LNCaP clone FGC (cell line): Measurements from ENCODE around the gene EARS2.

Source experiments
- DNase-seq: peaks from one replicate; pipeline ENCODE4 v3.0.0-alpha.2; 2011; ENCODE audit warnings: low read depth
- H3K4me3 ChIP-seq: 2 replicates; pipeline ENCODE4 v1.5.1; 2011; ENCODE audit warnings: mild to moderate bottlenecking, low read depth, low read length, control low read depth
- CTCF ChIP-seq: IDR thresholded peaks from 2 replicates; pipeline ENCODE4 v1.5.1; 2012; ENCODE audit warnings: mild to moderate bottlenecking; ENCODE audit not compliant: control insufficient read depth, insufficient read depth; ENCODE audit errors: extremely low read depth

Gene EARS2

GRCh38 chr16:23496821-23497542 is 60.2 kb downstream of the EARS2 start:
- no peak for TF ChIP-seq CTCF
- no peak overlapping the region for H3K4me3 ChIP-seq
- DNase-seq, result no peak

GRCh38 chr16:23495671-23496070 is 61.5 kb downstream of the EARS2 start:
- DNase-seq, result no peak
- H3K4me3 ChIP-seq, result no peak overlapping the region
- TF ChIP-seq CTCF, result no peak

- TF ChIP-seq CTCF, result no peak
- no peak overlapping the region for H3K4me3 ChIP-seq
- no peak for DNase-seq
Observed at GRCh38 chr16:23494188-23494587, 63.0 kb downstream of the EARS2 start.

- no peak for TF ChIP-seq CTCF
- no peak for DNase-seq
- no peak overlapping the region for H3K4me3 ChIP-seq
Observed at GRCh38 chr16:23491490-23492391, 65.4 kb downstream of the EARS2 start.

- TF ChIP-seq CTCF, result no peak
- H3K4me3 ChIP-seq, result no peak overlapping the region
Observed at GRCh38 chr16:23486480-23486879, 70.7 kb downstream of the EARS2 start.

GRCh38 chr16:23485841-23486240 is 71.3 kb downstream of the EARS2 start:
- DNase-seq, result no peak
- no peak for TF ChIP-seq CTCF
- no peak overlapping the region for H3K4me3 ChIP-seq

More at GRCh38 chr16:23486480-23486879, 70.7 kb downstream of the EARS2 start:
- DNase-seq, result peak; percentile 87

- TF ChIP-seq CTCF, result no peak
- no peak overlapping the region for H3K4me3 ChIP-seq
- no peak for DNase-seq
Observed at GRCh38 chr16:23485257-23485614, 71.9 kb downstream of the EARS2 start.
